HL-60 (cell line): ENCODE measurements around the gene GRIA3.

Experiments used
- POLR2AphosphoS5 ChIP-seq: IDR thresholded peaks from 2 replicates; pipeline ENCODE4 v1.6.1; 2012; ENCODE audit warnings: low read depth
- TF ChIP-seq, protein P1 (sequence below): IDR thresholded peaks from one replicate; pipeline ENCODE4 v1.5.1; 2011; ENCODE audit warnings: low read length, control low read depth, inconsistent platforms; ENCODE audit not compliant: insufficient read depth
- TF ChIP-seq, protein P2 (sequence below): IDR thresholded peaks from 2 replicates; pipeline ENCODE4 v1.6.1; 2012; ENCODE audit warnings: low read depth; ENCODE audit not compliant: insufficient replicate concordance

DNA sequence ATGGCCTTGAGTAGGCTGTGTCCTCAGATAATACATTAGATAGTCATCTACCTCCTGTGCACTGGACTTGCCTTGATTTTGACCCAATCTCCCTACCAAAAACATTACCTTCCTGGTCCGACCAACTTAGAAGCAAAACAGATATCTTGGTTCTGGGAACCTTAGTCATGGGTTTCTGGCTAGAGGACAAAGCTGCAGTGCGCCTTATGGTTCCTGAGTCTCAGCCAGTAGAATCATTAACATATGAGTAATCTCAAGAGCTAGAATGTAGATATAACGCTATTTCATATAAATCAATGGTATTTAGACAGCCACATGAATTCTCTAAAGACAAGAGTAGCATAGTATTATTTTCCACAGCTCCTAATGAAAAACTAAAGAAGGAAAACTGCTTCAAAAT, 83.1 kb downstream of the GRIA3 start:
- TF ChIP-seq, protein P1, sequence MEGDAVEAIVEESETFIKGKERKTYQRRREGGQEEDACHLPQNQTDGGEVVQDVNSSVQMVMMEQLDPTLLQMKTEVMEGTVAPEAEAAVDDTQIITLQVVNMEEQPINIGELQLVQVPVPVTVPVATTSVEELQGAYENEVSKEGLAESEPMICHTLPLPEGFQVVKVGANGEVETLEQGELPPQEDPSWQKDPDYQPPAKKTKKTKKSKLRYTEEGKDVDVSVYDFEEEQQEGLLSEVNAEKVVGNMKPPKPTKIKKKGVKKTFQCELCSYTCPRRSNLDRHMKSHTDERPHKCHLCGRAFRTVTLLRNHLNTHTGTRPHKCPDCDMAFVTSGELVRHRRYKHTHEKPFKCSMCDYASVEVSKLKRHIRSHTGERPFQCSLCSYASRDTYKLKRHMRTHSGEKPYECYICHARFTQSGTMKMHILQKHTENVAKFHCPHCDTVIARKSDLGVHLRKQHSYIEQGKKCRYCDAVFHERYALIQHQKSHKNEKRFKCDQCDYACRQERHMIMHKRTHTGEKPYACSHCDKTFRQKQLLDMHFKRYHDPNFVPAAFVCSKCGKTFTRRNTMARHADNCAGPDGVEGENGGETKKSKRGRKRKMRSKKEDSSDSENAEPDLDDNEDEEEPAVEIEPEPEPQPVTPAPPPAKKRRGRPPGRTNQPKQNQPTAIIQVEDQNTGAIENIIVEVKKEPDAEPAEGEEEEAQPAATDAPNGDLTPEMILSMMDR = no peak
- TF ChIP-seq, protein P2, sequence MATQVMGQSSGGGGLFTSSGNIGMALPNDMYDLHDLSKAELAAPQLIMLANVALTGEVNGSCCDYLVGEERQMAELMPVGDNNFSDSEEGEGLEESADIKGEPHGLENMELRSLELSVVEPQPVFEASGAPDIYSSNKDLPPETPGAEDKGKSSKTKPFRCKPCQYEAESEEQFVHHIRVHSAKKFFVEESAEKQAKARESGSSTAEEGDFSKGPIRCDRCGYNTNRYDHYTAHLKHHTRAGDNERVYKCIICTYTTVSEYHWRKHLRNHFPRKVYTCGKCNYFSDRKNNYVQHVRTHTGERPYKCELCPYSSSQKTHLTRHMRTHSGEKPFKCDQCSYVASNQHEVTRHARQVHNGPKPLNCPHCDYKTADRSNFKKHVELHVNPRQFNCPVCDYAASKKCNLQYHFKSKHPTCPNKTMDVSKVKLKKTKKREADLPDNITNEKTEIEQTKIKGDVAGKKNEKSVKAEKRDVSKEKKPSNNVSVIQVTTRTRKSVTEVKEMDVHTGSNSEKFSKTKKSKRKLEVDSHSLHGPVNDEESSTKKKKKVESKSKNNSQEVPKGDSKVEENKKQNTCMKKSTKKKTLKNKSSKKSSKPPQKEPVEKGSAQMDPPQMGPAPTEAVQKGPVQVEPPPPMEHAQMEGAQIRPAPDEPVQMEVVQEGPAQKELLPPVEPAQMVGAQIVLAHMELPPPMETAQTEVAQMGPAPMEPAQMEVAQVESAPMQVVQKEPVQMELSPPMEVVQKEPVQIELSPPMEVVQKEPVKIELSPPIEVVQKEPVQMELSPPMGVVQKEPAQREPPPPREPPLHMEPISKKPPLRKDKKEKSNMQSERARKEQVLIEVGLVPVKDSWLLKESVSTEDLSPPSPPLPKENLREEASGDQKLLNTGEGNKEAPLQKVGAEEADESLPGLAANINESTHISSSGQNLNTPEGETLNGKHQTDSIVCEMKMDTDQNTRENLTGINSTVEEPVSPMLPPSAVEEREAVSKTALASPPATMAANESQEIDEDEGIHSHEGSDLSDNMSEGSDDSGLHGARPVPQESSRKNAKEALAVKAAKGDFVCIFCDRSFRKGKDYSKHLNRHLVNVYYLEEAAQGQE = no peak
- no peak for TF ChIP-seq POLR2AphosphoS5
